GM21576 (cell line): Measurements from ENCODE around the gene SUPT3H.
"Not testable (repeated sequence)": the region's sequence is repeated elsewhere in the genome, so short reads cannot be mapped to it uniquely, and the experiment has no call there.

Experiments used
- ATAC-seq: cut with Tn5 transposase; IDR thresholded peaks from one replicate; pipeline ENCODE4 v1.9.1; 2021; ENCODE audit warnings: mild to moderate bottlenecking, moderate library complexity; ENCODE audit not compliant: unreplicated experiment

SUPT3H gene

DNA sequence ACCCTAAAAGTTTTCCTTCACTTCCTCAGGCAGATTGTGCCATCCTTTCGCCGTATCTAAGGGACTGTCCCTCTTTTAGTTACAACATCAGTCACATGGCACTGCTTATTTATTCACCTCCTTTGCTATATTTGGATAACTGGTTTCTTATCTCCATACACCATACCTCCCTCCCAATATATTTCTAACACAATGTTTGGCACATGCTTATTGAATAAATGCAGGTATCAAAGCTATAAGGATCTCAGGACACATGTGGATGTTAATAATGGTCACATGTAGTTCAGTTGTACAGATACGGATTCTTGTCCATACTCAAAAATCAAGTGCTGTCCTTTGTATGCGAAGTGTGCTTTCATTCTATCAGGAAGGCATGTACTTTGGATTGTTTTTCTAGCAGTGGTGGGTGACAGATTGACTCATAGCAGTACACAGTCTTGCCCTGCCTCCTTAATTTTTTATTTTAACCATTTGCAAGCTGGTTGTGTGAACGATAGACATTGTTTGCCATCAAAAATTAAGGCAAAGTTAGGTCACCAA is 456.7 kb downstream of the SUPT3H start:
- ATAC-seq: no peak

DNA sequence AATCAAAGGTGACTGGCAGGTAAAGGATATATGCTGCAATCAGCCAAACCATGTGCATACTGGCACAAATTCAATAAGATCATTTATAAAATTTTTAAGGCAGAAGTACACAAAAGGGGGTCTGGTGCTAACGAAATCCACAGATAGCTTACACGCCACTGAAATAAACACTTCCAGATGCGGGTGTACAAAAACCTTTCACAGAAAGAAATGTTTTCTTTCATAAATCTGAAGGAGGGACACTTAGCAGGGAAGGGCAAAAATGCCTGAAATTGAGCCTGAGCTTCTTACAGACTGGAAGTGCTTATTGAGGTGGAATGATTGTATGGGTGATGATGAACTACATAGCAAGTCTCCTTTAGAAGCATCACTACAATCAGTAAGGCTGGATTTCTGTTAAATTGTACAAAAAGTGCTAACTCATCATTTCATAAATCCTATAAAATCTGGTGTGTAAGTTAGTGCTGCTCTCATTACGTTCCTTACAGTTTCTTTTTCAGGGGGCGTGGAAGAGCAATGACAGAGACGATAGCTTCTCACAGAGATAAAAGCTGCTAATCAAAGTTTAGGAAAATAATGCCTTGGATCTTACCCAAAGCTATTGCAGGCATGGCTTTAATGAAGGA is 458.9 kb downstream of the SUPT3H start:
- ATAC-seq: no peak

GRCh38 chr6:44917430-44917829 is 460.3 kb downstream of the SUPT3H start:
- no peak for ATAC-seq

DNA sequence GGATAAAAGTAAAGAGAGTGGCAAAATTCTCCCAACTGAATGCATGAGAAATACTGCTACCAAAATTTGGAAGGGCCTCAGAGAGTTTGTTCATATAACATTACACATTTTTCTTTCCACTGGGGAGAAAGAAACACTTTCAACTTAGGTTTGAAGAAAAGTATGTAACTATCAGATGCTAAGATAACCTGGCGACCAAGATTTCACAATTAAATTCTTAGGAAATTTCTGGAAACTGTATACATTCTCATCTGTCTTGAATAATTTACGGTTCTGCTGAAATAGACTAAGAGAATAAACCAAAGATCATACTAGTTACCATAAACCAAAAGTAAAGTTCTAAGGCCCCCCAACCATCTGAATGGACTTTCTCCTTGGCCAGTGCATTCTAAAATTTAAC is 462.6 kb downstream of the SUPT3H start:
- ATAC-seq: no peak

GRCh38 chr6:44914141-44914540 is 463.6 kb downstream of the SUPT3H start:
- no peak for ATAC-seq

DNA sequence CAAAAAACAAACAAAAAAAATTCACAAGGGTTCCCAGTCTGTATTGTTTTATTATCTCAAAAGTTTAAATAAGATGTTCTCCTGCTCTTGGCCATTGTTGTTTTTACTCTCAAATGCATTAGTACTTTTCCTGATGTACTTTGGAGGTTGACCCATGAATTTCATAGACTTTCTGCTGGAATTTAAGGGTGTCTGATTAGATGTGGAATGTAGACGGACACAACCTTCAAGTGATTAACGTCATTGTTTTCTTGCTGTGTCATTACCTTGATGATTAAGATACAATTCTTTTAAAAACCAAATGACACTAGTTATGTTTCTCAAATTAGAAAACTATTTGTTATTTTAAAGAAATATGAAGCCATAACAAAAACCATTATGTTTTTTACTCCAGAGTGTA is 471.0 kb downstream of the SUPT3H start:
- ATAC-seq: no peak

- not testable (repeated sequence) for ATAC-seq
Observed at GRCh38 chr6:44900358-44900757, 477.4 kb downstream of the SUPT3H start.

DNA sequence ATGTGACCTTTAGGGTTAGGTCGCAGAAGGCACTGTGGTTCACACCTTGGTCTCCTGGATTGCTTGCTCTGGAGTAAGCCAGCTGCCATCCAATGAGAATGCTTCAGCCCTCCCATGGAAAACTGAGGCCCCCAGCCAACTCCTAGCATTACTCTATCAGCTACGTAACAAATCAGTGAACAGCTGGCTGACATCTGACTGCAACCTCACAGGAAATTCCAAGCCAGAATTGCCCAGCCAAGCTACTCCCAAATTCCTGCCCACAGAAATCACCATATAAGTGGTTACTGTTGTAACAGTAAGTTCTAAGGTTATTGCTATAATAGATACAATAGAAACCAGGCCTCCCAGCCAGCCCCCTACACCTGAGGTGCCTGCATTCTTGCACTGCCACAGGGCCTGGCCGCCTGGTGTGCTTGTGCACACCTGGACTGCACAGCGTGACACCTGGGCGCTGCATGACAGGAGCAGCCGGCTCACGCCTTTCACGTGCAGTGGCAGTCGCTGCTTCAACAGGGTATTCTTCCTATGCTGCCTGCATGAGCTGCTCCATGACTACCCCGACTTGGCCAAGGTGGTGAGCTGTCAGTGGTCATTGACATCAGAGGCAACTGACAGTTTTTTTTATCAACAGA is 479.3 kb downstream of the SUPT3H start:
- no peak for ATAC-seq

DNA sequence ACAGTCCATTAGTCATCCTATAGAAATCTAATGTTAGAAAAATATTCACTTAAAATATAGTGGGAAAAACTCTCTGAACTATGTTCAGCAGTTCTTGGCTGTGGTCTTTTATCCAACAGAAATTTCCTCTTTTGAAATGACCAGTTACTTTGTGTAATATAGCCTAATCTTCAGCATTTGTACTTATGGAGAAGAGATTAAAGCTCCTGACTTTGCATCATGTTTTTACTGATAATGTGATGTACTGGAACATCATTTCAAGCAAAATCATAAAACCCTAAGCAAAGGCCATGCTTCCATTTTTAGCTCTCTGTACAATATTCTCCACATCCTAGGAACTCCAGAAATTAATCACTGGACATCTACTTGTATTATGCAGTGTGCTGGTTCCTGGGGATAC is 480.4 kb downstream of the SUPT3H start:
- ATAC-seq: no peak

DNA sequence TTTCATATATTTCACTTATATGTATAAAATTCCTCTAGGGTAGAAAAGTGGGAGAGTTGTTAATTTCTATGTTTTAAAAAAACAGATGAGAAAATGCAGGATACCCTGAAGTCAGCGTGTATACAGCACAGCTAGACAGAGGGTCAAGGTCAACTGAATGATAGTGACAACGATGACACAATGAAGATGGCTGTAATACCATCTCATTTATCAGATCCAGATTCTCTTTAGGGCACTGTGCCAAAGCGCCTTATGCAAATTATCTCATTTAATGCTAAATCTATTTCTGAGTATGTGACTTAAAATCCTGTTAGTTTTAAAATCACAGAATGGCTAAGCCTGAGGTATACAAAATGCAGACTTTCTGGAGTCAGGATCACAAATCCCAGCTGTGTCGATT is 481.0 kb downstream of the SUPT3H start:
- ATAC-seq: no peak

DNA sequence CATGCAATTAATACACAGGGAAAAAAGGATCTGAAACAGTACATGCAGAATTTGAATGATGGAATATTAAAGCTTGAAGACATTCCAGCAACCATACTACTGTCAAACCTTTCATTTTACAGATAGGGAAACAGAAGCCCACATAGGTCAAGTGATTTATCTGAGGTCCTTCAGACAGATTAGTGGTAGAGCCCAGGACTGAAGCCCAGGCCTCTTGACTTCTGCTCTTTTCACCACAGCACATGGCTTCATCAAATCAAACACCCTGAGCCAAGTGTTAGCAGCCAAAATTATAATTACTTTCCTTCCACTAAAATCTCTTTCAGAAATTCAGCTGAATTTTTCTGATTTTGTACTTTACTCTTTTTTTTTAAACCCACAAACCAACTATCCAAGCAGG is 485.2 kb downstream of the SUPT3H start:
- ATAC-seq: no peak

- ATAC-seq: not testable (repeated sequence)
Observed at GRCh38 chr6:44879071-44879470, 498.7 kb downstream of the SUPT3H start.

- ATAC-seq: not testable (repeated sequence)
Observed at GRCh38 chr6:44876638-44877037, 501.1 kb downstream of the SUPT3H start.

DNA sequence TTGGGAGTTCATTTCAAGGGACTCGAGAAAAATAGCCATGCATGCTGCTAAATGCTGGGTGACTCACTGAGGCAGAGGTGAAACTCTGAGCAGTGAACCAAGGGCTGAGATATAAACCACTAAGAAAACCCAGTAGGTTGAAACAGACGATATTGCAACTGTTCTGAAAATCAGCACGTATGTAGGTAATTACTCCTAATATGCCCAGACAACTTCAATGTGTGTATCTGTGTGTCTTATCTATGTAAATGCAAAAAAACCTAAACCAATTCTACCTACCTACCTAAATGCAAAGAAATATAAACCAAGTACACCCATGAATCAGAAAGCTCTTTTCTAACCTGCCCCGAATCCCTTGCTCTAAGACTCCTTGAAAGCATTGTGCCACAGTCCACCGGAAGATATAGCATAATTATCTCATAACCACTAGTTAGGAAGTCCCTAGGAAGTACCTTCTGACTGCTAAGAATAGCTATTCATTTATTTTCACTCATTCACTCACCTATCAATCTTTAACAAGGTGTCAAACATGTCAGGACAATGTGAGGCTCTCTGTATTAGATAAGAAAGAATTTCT is 508.3 kb downstream of the SUPT3H start:
- peak; percentile 84 for ATAC-seq

GRCh38 chr6:44868910-44869309 is 508.8 kb downstream of the SUPT3H start:
- ATAC-seq: peak; percentile 11

GRCh38 chr6:44868335-44868668 is 509.4 kb downstream of the SUPT3H start:
- ATAC-seq: peak; percentile 34

DNA sequence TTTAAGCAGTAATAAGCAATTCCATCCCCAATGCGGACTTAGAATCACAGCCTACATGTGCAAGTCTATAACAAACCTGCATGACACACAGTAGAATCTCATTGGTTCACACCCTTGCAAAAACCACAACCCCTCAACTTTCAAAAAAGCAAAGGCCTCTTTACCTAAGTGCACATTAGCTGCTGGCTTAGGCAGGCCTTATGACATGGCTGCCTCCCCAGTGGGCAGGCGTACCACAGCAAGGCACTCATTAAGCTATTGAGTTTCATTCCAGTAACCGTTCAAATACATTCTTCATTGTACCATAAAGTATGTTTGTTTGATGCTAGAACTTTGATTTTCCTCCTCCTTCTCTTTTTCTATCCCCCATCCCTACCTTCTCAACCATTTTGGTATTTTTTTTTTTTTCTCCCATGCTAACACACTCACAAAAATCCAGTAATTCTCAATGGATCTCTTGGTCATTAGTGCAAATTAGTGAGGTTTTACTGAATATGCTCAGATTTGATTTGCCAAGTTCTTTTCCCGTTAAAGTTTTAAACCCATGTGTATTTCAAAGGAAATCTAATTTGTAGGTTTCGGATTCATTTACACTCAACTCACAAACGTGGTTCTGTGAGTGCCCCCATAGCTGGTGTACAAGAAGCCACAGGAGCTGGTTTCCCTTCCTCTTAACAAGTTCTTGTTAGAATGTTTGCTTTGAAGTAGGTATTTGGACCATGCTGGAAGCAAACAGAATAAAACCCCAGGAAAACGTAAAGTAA is 510.0 kb downstream of the SUPT3H start:
- ATAC-seq: peak; percentile 68

DNA sequence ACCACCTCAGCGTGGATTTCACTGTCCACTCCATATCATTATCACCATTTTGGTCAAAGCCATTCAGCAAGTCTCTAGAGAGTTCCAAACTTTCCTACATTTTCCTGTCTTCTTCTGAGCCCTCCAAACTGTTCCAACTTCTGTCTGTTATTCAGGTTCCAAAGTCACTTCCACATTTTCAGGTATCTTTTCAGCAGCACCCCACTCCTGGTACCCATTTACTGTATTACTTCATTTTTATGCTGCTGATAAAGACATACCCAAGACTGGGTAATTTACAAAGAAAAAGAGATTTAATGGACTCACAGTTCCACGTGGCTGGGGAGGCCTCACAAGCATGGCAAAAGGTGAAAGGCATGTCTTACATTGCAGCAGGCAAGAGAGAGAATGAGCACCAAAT is 512.5 kb downstream of the SUPT3H start:
- not testable (repeated sequence) for ATAC-seq

- ATAC-seq: no peak
Observed at GRCh38 chr6:44859901-44860410, 517.8 kb downstream of the SUPT3H start.

GRCh38 chr6:44858998-44859397 is 518.7 kb downstream of the SUPT3H start:
- no peak for ATAC-seq

DNA sequence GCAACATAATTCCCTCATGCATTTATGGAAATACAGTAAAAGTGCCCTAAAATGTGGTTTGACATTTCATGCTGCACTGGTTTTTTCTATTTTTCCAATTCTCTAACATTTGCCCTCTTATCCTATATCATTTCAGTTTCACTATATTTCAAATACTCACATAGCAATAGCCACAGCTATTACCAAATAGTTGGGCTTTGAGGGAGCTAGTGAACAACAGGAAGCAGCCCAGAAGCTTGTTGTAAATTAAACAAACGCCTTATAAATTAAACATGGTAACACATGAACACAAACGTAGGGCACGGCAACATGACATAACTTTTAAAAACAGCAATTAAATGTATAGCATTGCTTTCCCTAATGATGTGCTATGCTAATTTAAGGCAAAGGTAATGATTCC is 521.3 kb downstream of the SUPT3H start:
- ATAC-seq: no peak
